NCI-H1930 (cell line): ENCODE data around the gene OPA1.

Experiments used
- DNase-seq, 2 experiments: peaks; one replicate each; lab custom pipeline; 2025; lab: John Stamatoyannopoulos, UW

OPA1 gene

GRCh38 chr3:193645806-193646205 lies 52.8 kb downstream of the OPA1 start:
- DNase-seq, result no peak

DNA sequence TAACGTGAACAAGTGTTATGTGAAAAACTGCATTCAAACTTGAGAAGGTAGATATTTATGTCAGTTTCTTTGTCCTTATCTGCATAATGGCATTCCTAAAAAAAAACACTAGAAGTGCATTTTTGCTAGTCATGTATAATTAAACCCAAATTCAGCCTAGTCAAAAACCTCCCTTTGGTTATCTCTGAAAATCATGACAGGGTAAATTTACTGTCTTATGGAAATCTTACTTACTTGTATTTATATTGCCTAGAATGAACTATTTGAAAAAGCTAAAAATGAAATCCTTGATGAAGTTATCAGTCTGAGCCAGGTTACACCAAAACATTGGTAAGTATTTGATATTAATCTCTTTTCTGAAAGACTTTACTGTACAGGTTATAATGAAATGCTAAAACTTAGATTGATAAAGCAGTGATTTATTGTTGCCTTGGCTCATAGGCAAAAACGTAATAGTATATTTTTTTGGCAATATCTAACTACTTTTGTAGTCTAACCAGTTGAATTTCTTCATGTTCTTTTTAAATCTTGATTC lies 55.6 kb downstream of the OPA1 start:
- no peak for DNase-seq

- DNase-seq, result no peak
Observed at GRCh38 chr3:193650585-193650984, 57.6 kb downstream of the OPA1 start.

- no peak for DNase-seq
Observed at GRCh38 chr3:193655831-193656433, 62.9 kb downstream of the OPA1 start.

DNA sequence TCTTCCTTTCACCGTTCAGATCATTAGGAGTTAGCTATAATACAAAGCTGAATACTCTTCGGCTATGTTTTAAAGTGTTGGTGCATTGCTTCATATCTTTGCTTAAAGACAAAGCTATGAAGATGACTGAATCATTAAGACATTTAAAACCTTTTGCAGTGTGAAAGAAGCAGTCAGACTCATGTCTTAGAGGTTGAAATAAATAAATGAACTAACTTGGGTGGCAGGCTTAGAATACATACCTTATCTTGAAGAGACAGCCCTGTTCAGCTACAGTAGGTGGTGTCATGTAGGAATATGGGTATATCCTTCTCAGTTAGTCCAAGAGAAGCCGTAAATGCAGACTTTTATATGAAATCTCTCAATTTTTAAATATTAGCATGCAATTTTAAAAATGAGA lies 63.4 kb downstream of the OPA1 start:
- no peak for DNase-seq

DNA sequence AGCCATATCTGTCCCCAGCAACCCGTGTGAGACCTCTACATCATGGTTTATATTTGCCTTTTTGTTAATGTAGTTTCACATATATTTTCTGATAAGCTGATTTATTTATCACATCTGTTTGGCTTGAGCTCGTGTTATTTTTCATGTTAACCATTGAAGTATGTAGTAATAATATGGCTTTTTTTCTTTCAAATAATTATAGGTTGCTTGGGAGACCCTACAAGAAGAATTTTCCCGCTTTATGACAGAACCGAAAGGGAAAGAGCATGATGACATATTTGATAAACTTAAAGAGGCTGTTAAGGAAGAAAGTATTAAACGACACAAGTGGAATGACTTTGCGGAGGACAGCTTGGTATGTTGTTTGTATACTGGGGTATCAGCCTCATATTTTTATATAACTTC lies 63.9 kb downstream of the OPA1 start:
- no peak for DNase-seq

- DNase-seq, result no peak
Observed at GRCh38 chr3:193660171-193660570, 67.2 kb downstream of the OPA1 start.

DNA sequence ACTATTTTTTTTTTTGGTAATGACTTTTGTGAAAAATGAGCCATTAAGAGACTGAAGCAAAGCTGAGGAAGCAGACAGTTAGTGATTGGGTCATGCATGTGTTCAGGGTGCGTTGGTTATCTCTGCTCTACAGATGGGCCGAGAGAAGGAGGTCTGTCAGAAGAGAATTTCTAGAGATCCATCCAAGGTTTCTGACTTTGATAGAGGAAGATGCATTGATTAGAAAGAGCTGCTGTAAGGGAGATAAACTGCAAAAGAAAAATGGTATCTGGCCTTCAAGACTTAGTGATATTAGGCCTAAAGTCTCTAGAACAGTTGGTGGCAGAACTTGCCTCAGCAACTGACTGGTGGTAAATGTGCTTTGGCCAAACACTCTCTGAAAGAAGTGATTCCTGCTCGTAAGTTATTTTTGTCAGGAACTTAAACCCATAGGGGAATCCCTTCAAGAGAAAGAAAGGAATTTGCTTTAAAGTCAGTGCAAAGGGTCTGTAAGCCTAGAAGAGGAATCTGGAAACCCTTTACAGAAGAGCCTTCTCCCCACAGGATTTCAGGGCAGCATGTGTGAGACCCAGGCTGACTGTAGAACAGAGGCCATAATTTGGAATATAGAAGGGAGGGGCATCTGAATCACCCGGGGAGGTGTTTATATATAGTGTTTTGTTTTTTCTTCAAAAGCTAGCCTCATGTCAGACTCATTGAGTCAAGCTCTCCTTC lies 67.8 kb downstream of the OPA1 start:
- DNase-seq, result no peak

- DNase-seq, result no peak
Observed at GRCh38 chr3:193662757-193663322, 69.8 kb downstream of the OPA1 start.

DNA sequence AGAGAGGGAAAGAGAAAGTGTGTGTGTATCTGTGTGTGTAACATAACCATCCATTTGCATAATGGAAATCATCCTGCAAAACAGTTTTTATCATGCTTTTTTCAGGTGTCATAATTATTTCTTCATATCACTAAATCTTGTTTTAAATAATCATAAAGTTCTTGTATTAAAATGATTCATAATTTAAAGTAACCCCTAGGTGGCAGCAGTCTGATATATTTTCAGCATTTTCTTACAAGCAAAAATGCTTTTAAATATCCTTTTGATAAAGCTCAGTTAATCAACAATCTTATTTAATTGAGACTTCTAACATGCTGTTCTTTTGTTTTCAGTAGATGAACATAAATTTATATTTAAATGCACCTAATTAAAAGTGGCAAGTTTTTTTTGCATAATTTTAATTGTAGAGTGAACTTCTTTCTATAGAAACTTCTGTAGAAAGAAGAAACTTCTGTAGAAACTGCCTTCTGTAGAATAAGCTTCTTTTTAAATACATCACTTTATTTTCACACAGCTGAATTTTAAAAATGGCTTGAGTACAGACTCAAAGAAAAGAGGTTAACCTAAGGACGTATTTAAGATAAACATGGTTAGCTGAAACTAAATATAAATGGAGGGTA lies 72.5 kb downstream of the OPA1 start:
- no peak for DNase-seq

DNA sequence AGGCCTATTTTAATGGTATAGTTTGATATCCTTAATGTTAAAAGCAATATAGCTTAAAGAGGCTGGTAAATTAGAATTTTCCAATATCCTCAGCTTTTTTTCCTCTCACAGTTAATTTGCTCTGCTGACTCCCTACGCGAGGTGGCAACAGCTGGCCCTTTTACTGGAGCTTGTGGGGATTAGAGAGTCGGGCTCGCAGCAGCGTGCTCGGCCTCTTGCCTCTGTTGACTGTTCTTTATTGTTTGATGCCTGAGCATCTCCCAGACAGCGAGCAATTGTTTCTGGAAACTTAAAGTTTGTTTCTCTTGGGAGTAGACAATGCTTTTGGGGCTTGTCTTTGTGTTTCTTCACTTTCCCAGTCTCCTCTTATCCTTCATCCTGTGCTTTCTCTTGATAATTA lies 80.8 kb downstream of the OPA1 start:
- DNase-seq, result no peak

GRCh38 chr3:193674714-193675113 lies 81.7 kb downstream of the OPA1 start:
- no peak for DNase-seq

GRCh38 chr3:193677734-193678133 lies 84.7 kb downstream of the OPA1 start:
- no peak for DNase-seq

DNA sequence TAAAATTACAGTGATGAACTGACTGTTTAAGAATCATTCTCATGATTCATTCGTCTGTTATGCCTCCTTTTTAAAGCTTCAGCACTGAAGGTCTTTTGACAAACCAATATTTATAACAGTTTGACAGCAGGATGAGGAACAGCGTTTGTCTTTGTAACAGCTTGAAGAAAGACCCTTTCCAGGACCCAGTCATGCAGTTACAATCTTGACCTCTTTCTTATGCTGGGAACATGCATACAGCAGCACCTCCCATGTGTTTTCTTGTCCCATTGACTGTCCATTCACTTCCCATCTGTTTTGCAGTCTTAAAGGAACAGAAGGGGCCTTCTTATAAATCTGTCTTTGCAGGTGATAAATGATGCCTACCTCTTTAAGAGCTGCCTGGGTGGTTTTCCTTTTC lies 87.2 kb downstream of the OPA1 start:
- DNase-seq, result no peak

DNA sequence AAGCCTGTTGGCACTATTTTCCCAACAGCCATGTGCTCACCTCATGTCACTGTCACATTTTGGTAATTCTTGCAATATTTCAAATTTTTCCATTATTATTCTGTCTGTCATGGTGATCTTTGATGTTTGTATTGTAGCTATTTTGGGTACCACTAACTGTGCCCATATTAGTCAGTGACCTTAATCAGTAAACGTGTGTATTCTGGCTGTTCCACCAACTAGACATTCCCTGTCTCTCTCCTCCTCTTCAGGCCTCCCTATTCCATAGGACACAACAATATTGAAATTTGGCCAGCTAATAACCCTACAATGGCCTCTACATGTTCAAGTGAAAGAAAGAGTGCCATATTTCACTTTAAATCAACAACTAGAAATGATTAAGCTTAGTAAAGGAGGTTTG lies 88.6 kb downstream of the OPA1 start:
- DNase-seq, result no peak

- DNase-seq, result no peak
Observed at GRCh38 chr3:193686665-193687483, 93.9 kb downstream of the OPA1 start.

DNA sequence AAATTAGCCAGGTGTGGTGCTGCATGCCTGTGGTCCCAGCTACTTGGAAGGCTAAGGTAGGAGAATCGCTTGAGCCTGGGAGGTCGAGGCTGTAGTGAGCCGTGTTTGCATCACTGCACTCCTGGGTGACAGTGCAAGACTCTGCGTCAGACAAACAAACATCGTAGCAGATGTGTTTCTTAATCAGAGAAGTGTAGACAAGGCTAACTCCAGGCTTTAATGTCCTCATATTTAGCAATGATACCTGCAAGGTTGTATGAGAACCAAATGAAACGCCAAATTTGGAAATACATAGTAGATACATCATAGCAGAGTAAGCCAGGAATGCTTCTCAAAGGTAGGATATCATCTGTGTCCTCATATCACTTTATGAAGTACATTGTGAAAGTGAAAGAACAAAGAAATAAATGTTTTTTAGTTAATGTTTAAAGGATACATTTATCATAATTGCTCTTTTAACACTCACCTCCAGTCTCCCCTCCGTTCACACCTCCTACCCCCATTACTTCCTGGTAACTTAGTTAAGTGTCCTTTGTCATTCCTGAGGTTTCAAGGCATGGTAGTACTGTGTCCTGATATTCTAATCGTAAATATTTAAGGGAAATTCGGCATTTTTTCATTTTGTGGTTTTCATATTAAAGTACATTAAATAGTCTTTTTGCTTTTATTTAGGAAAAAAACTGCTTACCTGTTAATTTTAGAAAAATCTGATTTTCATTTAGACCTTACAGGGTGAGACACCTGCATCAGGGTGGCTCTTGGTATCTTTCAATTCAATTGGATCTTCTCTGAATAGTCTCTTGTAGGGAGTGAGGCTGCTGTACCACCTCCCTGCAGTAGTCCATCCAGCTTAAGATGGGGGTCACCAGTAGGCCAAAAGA lies 96.1 kb downstream of the OPA1 start:
- no peak for DNase-seq

- no peak for DNase-seq
Observed at GRCh38 chr3:193693774-193694173, 100.8 kb downstream of the OPA1 start.

DNA sequence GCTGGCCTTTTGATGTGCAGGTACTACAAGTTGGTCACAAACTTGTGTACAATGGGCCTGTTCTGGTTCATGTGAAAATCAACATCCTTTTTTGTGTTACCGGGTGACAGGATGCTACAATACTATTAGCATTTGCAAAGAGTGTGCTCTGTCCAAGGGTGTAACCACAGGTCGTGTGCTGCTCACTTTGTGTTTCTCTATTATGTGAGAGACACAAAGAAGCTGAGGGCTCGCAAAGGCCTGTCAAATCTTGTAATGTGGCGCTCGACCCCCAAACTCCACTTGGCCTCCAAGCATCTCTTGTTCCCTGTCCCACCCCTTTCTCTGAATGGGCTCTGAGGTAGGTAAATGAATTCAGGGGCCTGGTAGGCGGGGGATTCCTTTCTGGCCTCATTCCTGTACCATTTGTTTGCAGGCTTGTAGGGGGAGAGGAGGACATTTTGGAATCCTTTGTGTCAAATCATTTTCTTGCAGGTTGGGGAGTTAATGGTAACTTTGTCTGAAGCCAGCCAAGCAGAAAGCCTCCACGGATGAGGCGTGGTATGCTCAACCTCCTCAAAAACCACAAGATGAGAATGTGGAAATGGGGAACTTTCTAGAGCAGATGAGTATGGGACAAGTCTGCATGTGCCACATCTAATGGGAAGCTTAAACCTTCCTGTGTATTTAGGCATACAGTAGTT lies 109.1 kb downstream of the OPA1 start:
- DNase-seq, result no peak

DNA sequence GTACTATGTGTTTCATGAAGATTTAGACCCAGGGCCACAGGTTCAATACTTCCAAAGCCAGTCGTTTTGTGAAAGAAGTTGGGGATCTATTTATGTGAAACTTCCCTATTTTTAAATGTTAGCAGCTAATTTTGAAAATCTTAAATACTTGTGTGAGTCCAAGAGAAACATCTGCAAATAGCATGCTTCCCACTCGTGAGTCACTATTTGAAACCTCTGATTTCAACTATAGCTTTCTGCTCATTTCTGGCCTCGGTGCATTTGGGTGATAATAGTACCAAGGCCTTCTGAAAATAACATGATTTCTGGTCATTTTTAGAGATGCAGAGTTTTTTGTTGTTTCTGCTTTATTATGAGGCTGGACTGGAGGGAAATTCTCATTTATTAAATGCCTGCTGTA lies 110.0 kb downstream of the OPA1 start:
- no peak for DNase-seq

- no peak for DNase-seq
Observed at GRCh38 chr3:193704431-193704830, 111.4 kb downstream of the OPA1 start.
